ENCODE results near the gene FAM221A. TPM values are rescaled to one million over a fixed set of nuclear protein-coding genes. Genes with fewer than 3 reads are reported as not detected.
A peak's percentile ranks its signal among the peaks of the same experiment; 100 is the strongest.

The FAM221A gene
- total and polyA plus RNA-seq, 2 of the 8 experiments (the other 6 are each of a cell fraction or from before 2014, with no cell fraction given), result 21.5 to 39.0 TPM

DNA sequence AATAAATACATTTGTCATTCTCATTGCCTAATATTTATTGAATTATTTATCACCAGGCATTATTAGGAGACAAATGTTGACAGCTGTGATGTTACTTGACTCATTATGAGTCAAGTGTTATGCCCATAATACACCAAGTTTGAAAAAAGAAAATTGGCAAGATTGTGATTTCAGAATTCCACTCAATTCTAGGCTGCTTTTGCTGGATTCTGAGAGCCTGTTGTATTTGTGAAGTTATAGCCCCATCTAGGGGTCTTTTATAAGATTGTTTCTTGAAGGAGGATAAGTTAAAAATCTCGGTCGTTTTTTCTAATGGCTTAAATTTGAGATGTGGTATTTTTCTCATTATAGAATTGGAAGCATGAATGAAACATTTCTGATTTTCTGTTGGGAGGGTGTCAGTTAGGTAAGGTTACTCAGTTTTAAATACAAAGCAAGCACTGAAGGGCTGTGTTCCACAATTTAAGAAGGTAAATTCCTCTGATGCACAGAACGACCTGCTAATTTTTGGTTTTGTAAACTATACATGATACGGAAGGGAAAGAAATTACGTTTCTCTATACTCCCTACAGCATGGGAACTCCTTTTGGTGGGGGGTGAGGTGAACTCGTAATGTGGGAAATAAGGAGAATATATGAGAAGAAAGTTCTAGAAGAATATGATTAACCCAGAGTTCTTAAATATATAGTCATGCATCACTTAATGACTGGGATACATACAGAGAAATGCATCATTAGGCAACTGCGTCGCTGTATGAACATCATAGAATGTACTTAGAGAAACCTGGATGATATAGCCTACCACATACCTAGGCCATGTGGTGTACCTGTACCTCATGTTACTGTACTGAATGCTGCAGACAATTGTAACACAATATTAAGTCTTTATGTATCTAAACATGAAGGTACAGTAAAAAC is 32.6 kb downstream of the FAM221A start:
- Histone ChIP-seq H3K79me1 (ENCODE audit: low read depth, low read length) (no peaks in the 10 kb centered on the region), H2BK15ac (ENCODE audit: low read length) (no peak overlapping the region), H3K23me2 (ENCODE audit: low read depth, low read length) (no peaks in the 10 kb centered on the region), H3K18ac (ENCODE audit: extremely low read depth, low read length) (no peak overlapping the region), H4K20me1 (replicated peaks in 1 of 2; ENCODE audit: control insufficient read depth in 1 of 2, insufficient read depth in 2 of 2, low read length in 2 of 2) (no peaks in the 10 kb centered on the region), H4K8ac (ENCODE audit: extremely low read depth, insufficient read depth, low read length) (no peak overlapping the region), H3K9ac (replicated peaks in 1 of 4; ENCODE audit: extremely low read depth in 1 of 4, low read depth in 3 of 4, low read length in 3 of 4) (no peak overlapping the region), H2BK5ac (ENCODE audit: low read depth, low read length) (no peak overlapping the region), H3K9me3 (ENCODE audit: insufficient read depth in 2 of 2, low read depth in 1 of 2, low read length in 1 of 2) (no peaks in the 10 kb centered on the region), H3K4me3 (ENCODE audit: extremely low read depth in 1 of 4, insufficient read depth in 2 of 4, low read depth in 3 of 4, low read length in 4 of 4) (no peak overlapping the region), H4K91ac (replicated peaks; ENCODE audit: insufficient read length, low read length) (no peak overlapping the region), H3K14ac (ENCODE audit: insufficient read length) (no peak overlapping the region), H3K36me3 (ENCODE audit: control insufficient read depth in 2 of 4, insufficient read depth in 4 of 4, low read length in 3 of 4) (no peaks in the 10 kb centered on the region), H3K27ac (ENCODE audit: low read depth, low read length) (no peak overlapping the region), H3K56ac (replicated peaks; ENCODE audit: insufficient read length, low read depth, low read length) (no peak overlapping the region), H2BK12ac (ENCODE audit: low read depth, low read length) (no peak overlapping the region), H2AK5ac (ENCODE audit: low read depth, low read length) (no peak overlapping the region), H4K5ac (ENCODE audit: insufficient read length, low read depth, low read length) (no peak overlapping the region), H2BK20ac (ENCODE audit: low read length) (no peak overlapping the region), H3K27me3 (replicated peaks in 1 of 4; ENCODE audit: control insufficient read depth in 3 of 4, extremely low read depth in 1 of 4, insufficient read depth in 3 of 4, low read length in 3 of 4) (no peaks in the 10 kb centered on the region), H2AFZ (ENCODE audit: low read length) (no peak overlapping the region), H3K79me2 (ENCODE audit: control insufficient read depth in 1 of 2, insufficient read depth in 2 of 2, low read length in 2 of 2) (no peaks in the 10 kb centered on the region), H3K4me2 (ENCODE audit: insufficient read depth in 1 of 2, low read depth in 2 of 2, low read length in 2 of 2) (no peak overlapping the region), H3K4me1 (replicated peaks in 1 of 4; ENCODE audit: control insufficient read depth in 3 of 4, insufficient read depth in 4 of 4, low read length in 3 of 4) (no peaks in the 10 kb centered on the region), H2BK120ac (replicated peaks; ENCODE audit: low read depth, low read length) (no peak overlapping the region), H3K23ac (ENCODE audit: insufficient read length) (no peak overlapping the region), H3K4ac (replicated peaks; ENCODE audit: insufficient read length, low read depth, low read length) (no peak overlapping the region)
- TF ChIP-seq, protein P1, sequence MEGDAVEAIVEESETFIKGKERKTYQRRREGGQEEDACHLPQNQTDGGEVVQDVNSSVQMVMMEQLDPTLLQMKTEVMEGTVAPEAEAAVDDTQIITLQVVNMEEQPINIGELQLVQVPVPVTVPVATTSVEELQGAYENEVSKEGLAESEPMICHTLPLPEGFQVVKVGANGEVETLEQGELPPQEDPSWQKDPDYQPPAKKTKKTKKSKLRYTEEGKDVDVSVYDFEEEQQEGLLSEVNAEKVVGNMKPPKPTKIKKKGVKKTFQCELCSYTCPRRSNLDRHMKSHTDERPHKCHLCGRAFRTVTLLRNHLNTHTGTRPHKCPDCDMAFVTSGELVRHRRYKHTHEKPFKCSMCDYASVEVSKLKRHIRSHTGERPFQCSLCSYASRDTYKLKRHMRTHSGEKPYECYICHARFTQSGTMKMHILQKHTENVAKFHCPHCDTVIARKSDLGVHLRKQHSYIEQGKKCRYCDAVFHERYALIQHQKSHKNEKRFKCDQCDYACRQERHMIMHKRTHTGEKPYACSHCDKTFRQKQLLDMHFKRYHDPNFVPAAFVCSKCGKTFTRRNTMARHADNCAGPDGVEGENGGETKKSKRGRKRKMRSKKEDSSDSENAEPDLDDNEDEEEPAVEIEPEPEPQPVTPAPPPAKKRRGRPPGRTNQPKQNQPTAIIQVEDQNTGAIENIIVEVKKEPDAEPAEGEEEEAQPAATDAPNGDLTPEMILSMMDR (IDR thresholded peaks at IDR 0.05; ENCODE audit: control extremely low read depth in 1 of 3, insufficient read depth in 1 of 3, low read depth in 1 of 3, low read length in 3 of 3), result peak in 2 of 3 experiments; percentile 39 to 66; a peak in 2 of 4 replicates
- no peak for TF ChIP-seq GABPA (IDR thresholded peaks at IDR 0.05; ENCODE audit: borderline replicate concordance, insufficient read depth, low read length)
- peak; percentile 89 to 92 for TF ChIP-seq RAD21 (IDR thresholded peaks at IDR 0.05 in 1 of 2, conservative IDR thresholded peaks at IDR 0.05 in 1 of 2; ENCODE audit: low read depth in 2 of 2, low read length in 2 of 2)
- DNase-seq (ENCODE audit: low read depth in 1 of 2, low spot score in 2 of 2) (no peak), FAIRE-seq (peak; percentile 88)
- WGBS, 2 experiments (ENCODE audit: extremely low coverage in 1 of 2, insufficient coverage in 1 of 2, insufficient read length in 1 of 2, insufficient replicate concordance in 2 of 2, low coverage in 1 of 2, low lambda C conversion rate in 2 of 2, missing lambda C conversion rate in 1 of 2), result 58% methylated on average over 8 of the region's 8 CpGs; no CpG with 5 or more reads in 1 of the 2 experiments
- ChIA-PET POLR2A (ENCODE audit: partially characterized antibody) (interaction anchor here (1.1 kb wide), 1 partner anchor 58 kb away, joined by 3 read pairs; no protein-coding TSS in a partner anchor), CTCF (ENCODE audit: partially characterized antibody) (interaction anchor here (0.8 to 8.0 kb wide), 28 partner anchors 9 to 167 kb away, joined by 3 to 90 read pairs (median 5); partner anchors contain the start of gene CCDC126)

Data from H1 (cell line).